Measurements from ENCODE around the gene THBS2. TPM values are rescaled to one million over a fixed set of nuclear protein-coding genes. Genes with fewer than 3 reads are reported as not detected.
A peak's percentile ranks its signal among the peaks of the same experiment; 100 is the strongest.
"Not testable (repeated sequence)": the region's sequence is repeated elsewhere in the genome, so short reads cannot be mapped to it uniquely, and the experiment has no call there.

THBS2 gene
- total and polyA plus RNA-seq, 2 donors: 22.8 to 140 TPM

DNA sequence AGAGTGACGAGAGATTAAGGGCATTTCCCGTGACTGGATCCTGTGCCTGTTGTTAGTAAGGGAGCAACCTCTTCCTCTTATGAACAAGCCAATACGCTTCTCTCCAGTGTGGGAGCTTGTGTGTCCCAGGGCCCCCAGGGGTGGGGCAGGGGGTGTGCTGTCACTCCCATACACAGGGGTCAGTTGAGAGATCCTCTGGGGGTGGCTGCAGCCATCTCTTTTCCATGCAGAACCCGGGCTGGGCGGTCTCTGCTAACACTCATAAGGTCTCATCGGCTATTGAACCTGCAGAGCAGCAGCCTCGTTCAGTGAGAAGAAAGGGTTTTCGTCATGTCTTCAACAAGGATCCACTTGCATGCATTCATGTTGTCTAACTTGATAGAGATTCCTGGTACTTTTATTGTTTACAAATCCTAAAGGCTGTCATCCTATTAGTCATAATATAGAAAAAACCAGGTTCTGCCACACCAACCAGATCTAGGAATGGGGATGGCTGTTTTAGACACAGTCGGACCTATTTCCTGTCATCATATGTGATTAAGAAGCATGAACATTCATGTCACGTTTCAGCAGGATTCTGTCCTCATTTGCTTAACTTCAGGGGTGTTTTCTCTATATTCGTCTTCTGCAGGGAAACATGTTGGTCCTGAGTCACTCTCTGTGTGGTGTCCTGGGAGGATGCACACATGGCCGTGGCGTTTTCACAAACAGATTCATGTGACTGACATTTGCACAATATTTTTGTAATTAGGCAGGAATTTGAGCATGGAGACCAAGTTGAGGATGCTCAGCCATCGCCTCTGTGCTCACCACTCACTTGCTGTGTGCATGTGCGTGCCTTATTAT, 13.3 kb upstream of the THBS2 start:
- no peak for DNase-seq (ENCODE audit: extremely low spot score)
- no peaks in the 10 kb centered on the region for H3K36me3 ChIP-seq (ENCODE audit: insufficient read depth)
- 92% methylated on average over 15 of the region's 15 CpGs for whole genome bisulfite sequencing
- H3K27ac ChIP-seq (ENCODE audit: low read depth): no peak overlapping the region
- no peaks in the 10 kb centered on the region for H3K4me1 ChIP-seq (ENCODE audit: insufficient read depth)
- no peak overlapping the region for H3K4me3 ChIP-seq (ENCODE audit: low read depth, low read length)

GRCh38 chr6:169266261-169266660, 12.6 kb upstream of the THBS2 start:
- Histone ChIP-seq H3K27ac (ENCODE audit: low read depth) (no peak overlapping the region), H3K4me1 (ENCODE audit: insufficient read depth) (no peaks in the 10 kb centered on the region), H3K36me3 (ENCODE audit: insufficient read depth) (no peaks in the 10 kb centered on the region), H3K4me3 (ENCODE audit: low read depth, low read length) (no peak overlapping the region)
- WGBS: 91% methylated on average over 5 of the region's 5 CpGs
- no peak for DNase-seq (ENCODE audit: extremely low spot score)

DNA sequence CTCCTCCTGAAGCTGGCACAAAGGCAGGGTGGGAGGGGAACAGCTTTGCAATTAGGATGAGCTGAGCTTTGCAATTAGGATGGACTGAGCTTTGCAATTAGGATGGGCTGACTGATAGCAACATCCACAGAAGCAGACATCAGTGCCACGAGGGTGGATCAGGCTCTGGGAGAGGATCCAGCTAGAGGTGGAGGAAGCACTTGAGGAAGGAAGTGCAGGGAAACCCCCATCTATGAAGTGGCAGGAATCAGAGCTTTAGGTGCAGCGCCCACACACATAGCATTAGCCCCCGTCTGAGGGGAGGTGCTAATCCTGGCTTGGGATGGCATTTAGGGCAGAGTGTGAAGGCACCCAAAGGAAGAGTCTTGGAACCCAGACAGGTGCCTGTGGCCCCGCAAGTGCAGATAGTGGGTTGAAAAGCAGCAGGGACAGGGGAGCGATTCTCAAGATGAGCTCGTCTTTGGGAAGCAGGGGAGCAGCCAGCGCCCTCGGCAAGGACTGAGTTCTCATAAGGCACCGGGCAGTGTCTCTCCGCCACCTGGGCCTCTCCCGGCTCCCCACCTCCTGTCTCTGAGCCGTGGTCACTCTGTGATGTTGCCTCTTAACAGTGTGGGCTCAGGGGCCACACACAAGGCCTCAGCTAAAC, 12.0 kb upstream of the THBS2 start:
- WGBS: 90% methylated on average over 12 of the region's 12 CpGs
- no peaks in the 10 kb centered on the region for H3K4me1 ChIP-seq (ENCODE audit: insufficient read depth)
- H3K4me3 ChIP-seq (ENCODE audit: low read depth, low read length): no peak overlapping the region
- no peak overlapping the region for H3K27ac ChIP-seq (ENCODE audit: low read depth)
- no peak for DNase-seq (ENCODE audit: extremely low spot score)
- no peaks in the 10 kb centered on the region for H3K36me3 ChIP-seq (ENCODE audit: insufficient read depth)

DNA sequence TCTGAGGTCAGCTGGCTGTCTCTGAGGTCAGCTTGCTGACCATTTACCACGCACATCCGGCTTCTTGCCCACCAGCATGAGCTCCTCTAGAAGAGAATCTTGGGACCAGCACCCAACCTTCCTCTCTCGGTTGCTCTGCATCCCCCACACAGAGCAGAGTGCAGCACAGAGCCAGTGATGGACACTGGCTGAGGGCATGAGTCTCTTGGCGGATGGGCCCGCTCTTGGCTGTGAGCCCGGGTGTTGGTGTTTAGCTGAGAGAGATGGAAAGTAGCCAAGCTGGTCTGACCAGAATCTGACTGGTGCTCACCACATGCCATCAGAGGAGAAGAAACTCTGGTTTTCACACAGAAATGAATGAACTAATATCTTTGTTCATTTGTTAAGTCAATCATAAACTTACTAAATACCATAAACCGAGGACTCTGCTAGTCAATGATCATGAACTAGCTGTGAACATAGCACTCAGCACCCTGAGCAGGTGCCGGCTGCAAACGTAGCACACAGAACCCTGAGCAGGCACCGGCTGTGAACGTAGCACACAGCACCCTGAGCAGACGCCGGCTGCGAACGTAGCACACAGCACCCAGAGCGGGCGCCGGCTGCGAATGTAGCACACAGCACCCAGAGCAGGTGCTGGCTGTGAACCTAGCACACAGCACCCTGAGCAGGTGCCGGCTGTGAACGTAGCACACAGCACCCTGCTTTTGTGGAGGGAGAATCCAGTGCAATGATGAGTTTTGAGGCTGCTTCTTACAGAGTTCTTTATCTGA, 10.4 kb upstream of the THBS2 start:
- H3K36me3 ChIP-seq (ENCODE audit: insufficient read depth): no peaks in the 10 kb centered on the region
- H3K4me3 ChIP-seq (ENCODE audit: low read depth, low read length): no peak overlapping the region
- H3K4me1 ChIP-seq (ENCODE audit: insufficient read depth): no peaks in the 10 kb centered on the region
- 84% methylated on average over 21 of the region's 21 CpGs for WGBS
- H3K27ac ChIP-seq (ENCODE audit: low read depth): no peak overlapping the region
- no peak for DNase-seq (ENCODE audit: extremely low spot score)

DNA sequence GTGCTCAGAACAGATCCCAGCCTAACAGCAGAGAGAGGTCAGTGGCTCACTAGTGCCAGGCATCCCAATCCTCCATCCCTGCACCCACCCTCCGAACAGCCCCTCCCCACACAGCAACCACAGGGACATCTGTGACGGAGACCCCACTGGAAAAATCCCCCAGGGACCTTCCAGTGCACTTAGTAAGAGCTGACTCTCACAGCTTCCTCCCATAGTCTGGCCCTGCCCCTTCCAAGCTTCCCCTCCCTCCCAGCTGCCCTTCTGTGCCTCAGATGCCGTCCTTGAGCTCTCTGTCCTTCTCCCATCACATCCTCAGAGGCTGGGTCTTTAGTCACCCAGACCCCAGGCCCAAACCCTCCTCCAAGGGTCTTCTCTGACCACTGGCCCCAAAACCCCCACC, 9.7 kb upstream of the THBS2 start:
- no peak overlapping the region for H3K4me3 ChIP-seq (ENCODE audit: low read depth, low read length)
- no peaks in the 10 kb centered on the region for H3K4me1 ChIP-seq (ENCODE audit: insufficient read depth)
- DNase-seq (ENCODE audit: extremely low spot score): no peak
- no peak overlapping the region for H3K27ac ChIP-seq (ENCODE audit: low read depth)
- H3K36me3 ChIP-seq (ENCODE audit: insufficient read depth): no peaks in the 10 kb centered on the region
- WGBS: 78% methylated on average over 3 of the region's 3 CpGs

DNA sequence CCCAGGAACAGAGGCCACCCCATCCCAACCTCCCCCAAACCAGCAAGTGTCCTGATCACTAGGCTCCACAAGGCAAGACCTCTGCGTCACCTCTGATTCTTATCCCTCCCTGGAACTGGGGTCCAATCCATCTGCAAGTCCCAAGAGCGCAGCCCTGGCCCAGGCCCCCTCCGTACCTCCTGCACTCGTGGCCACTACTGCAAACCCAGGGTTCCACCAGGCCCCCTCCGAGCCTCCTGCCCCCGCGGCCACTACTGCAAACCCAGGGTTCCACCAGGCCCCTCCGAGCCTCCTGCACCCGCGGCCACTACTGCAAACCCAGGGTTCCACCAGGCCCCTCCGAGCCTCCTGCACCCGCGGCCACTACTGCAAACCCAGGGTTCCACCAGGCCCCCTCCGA, 9.0 kb upstream of the THBS2 start:
- not testable (repeated sequence) for H3K36me3 ChIP-seq (ENCODE audit: insufficient read depth); DNase-seq (ENCODE audit: extremely low spot score); H3K27ac ChIP-seq (ENCODE audit: low read depth); H3K4me3 ChIP-seq (ENCODE audit: low read depth, low read length); H3K4me1 ChIP-seq (ENCODE audit: insufficient read depth)
- WGBS: 95% methylated on average over 14 of the region's 14 CpGs

DNA sequence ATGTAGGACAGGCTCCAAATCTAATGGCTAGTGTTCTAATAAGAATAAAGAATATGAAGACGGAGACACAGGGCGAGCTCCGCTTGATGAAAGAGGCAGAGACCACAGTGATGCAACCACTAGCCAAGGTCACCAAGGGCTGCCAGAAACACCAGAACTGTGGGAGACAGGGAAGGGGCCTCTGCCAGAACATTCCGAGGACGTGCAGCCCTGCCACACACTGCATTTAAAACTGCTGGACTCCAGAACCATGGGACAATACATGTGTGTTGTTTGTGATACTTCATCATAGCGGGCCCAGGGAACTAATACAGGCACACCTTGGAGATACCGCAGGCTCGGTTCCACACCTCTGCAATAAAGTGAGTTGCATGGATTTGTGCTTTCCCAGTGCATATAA, 2.9 kb upstream of the THBS2 start:
- H3K4me3 ChIP-seq (ENCODE audit: low read depth, low read length): no peak overlapping the region
- no peak for DNase-seq (ENCODE audit: extremely low spot score)
- H3K36me3 ChIP-seq (ENCODE audit: insufficient read depth): no peaks in the 10 kb centered on the region
- 96% methylated on average over 8 of the region's 8 CpGs for WGBS
- H3K27ac ChIP-seq (ENCODE audit: low read depth): no peak overlapping the region
- no peaks in the 10 kb centered on the region for H3K4me1 ChIP-seq (ENCODE audit: insufficient read depth)

DNA sequence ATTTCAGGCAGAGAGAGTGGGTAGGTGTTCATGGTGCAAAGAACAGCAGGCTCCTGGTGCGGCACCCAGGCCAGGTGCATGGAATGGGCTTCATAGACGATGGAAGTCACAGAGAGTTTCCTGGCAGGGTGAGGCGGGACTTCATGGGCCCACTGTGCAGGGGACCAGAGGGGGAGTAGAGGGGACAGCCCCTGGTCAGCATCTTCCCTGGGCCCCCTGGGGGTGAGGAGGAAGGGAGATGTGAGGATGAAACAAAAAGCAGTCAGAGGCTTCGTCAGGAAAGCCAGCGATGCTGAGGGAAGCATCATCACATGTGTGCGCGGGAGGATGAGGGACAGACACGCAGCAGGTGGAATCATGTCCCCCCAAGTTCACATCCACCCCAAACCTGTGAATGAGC, 2.4 kb upstream of the THBS2 start:
- no peak for DNase-seq (ENCODE audit: extremely low spot score)
- 92% methylated on average over 8 of the region's 8 CpGs for WGBS
- Histone ChIP-seq H3K4me3 (ENCODE audit: low read depth, low read length) (no peak overlapping the region), H3K36me3 (ENCODE audit: insufficient read depth) (no peaks in the 10 kb centered on the region), H3K27ac (ENCODE audit: low read depth) (no peak overlapping the region), H3K4me1 (ENCODE audit: insufficient read depth) (no peaks in the 10 kb centered on the region)

GRCh38 chr6:169255643-169256042, 2.0 kb upstream of the THBS2 start:
- H3K36me3 ChIP-seq (ENCODE audit: insufficient read depth): no peaks in the 10 kb centered on the region
- no peak overlapping the region for H3K4me3 ChIP-seq (ENCODE audit: low read depth, low read length)
- H3K4me1 ChIP-seq (ENCODE audit: insufficient read depth): no peaks in the 10 kb centered on the region
- DNase-seq (ENCODE audit: extremely low spot score): no peak
- H3K27ac ChIP-seq (ENCODE audit: low read depth): no peak overlapping the region
- 89% methylated on average over 10 of the region's 10 CpGs for WGBS

- DNase-seq (ENCODE audit: extremely low spot score): no peak
- Histone ChIP-seq H3K27ac (ENCODE audit: low read depth) (no peak overlapping the region), H3K36me3 (ENCODE audit: insufficient read depth) (no peaks in the 10 kb centered on the region), H3K4me1 (ENCODE audit: insufficient read depth) (no peaks in the 10 kb centered on the region), H3K4me3 (ENCODE audit: low read depth, low read length) (no peak overlapping the region)
- 49% methylated on average over 19 of the region's 19 CpGs for WGBS
Measured at GRCh38 chr6:169254456-169255316, 1.0 kb upstream of the THBS2 start.

DNA sequence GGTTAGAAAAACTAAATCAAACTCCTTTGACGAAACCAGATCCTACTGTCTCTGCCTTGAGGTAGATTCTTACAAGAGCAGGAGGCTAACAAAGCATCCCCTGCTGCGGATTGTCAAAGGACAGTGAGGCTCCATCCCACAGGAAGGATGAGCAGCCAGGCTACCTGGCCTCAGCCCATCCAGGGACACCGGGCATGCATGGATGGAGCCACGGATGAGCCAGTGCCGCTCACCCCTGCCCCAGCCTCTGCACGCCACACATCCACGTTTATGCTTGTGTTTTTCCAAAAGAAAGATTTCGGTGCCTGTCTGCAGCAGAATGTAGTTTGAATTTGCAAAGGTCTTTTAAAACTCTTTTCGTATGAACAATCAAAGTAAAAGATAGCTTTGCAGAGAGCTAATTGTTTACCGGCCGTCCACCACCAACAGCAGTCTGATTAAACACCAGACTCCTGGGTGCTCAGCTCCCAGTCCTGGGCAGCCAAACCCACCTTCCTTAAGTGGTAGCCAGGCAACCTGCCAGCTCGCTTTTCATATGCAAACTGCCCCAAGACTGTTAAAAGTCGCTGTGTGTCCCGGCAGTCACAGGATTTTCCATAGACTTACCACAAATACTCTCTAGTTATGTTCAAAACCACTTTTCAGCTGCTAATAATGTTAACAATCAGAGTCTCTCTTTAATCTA, 999 bp downstream of the THBS2 start:
- Histone ChIP-seq H3K4me3 (ENCODE audit: low read depth, low read length) (peak overlapping the region; percentile 38), H3K36me3 (ENCODE audit: insufficient read depth) (no peaks in the 10 kb centered on the region), H3K4me1 (ENCODE audit: insufficient read depth) (no peaks in the 10 kb centered on the region), H3K27ac (ENCODE audit: low read depth) (peak overlapping the region; percentile 39)
- WGBS: 25% methylated on average over 14 of the region's 14 CpGs
- DNase-seq (ENCODE audit: extremely low spot score): no peak

DNA sequence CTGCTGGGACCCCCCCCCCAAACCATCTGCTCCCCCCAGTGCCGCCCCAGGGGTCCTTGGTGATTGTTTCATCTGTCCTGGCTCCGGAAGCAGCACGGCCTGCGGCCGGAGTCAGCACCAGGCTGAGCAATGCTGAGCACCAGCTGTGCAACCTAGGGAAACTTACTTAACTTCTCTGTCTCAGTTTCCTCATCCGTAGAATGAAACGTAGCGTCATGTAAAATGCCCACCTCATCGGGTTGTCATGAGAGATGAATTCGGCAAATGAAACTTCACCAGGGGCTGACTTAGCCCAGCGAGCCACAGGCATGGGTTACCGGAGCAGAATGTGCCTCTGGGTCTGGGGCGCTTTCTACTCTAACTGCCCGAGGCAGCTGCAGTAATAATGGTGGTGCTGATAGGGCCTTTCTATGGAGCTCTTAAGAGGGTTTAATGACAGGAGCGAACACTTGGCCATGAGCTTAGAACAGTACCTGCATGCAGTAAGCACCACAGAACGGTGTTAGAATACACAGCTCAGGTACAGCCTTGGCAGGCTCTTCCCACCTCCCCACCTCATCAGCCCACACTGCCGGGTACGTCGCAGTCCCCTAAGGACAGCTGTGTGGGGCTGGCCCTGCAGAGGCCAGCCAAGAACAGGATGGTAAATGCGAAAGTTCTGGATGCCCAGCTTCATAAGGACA, 1.7 kb downstream of the THBS2 start:
- 46% methylated on average over 20 of the region's 20 CpGs for WGBS
- peak overlapping the region; percentile 38 for H3K4me3 ChIP-seq (ENCODE audit: low read depth, low read length)
- DNase-seq (ENCODE audit: extremely low spot score): no peak
- H3K27ac ChIP-seq (ENCODE audit: low read depth): peak overlapping the region; percentile 25
- H3K4me1 ChIP-seq (ENCODE audit: insufficient read depth): no peaks in the 10 kb centered on the region
- no peaks in the 10 kb centered on the region for H3K36me3 ChIP-seq (ENCODE audit: insufficient read depth)
